Tibial nerve (tissue), 3 donors: ENCODE measurements around the gene EDA.

Source experiments
- POLR2A ChIP-seq, 2 donors: fragments of 450-650 bp; IDR thresholded peaks; one replicate each; pipeline ENCODE4 v1.6.1; 2017; ENCODE audit warnings: antibody characterized with exemption in 2 of 2, mild to moderate bottlenecking in 2 of 2, moderate library complexity in 2 of 2
- TF ChIP-seq, protein P1 (sequence below), 5 experiments: fragments of 200-600 bp in 3 of 5; fragments of 450-650 bp in 2 of 5; sonication (generic) in 3 of 5; IDR thresholded peaks; one replicate each; pipeline ENCODE4 v1.5.1; 2016 to 2019; ENCODE audit warnings: antibody characterized with exemption in 5 of 5, mild to moderate bottlenecking in 3 of 5, moderate library complexity in 2 of 5

- no peak for TF ChIP-seq POLR2A (IDR thresholded peaks at IDR 0.05)
- TF ChIP-seq, protein P1, sequence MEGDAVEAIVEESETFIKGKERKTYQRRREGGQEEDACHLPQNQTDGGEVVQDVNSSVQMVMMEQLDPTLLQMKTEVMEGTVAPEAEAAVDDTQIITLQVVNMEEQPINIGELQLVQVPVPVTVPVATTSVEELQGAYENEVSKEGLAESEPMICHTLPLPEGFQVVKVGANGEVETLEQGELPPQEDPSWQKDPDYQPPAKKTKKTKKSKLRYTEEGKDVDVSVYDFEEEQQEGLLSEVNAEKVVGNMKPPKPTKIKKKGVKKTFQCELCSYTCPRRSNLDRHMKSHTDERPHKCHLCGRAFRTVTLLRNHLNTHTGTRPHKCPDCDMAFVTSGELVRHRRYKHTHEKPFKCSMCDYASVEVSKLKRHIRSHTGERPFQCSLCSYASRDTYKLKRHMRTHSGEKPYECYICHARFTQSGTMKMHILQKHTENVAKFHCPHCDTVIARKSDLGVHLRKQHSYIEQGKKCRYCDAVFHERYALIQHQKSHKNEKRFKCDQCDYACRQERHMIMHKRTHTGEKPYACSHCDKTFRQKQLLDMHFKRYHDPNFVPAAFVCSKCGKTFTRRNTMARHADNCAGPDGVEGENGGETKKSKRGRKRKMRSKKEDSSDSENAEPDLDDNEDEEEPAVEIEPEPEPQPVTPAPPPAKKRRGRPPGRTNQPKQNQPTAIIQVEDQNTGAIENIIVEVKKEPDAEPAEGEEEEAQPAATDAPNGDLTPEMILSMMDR (IDR thresholded peaks at IDR 0.05), result no peak
These were observed 463.4 kb downstream of the EDA start for GRCh38 chrX:70079297-70079696.
